ENCODE results near the gene ATG16L2.

- TF ChIP-seq POLR2A (IDR thresholded peaks at IDR 0.05; ENCODE audit: low read depth, low read length) (no peak), MYC (IDR thresholded peaks at IDR 0.05; ENCODE audit: low read depth, low read length) (no peak), MAX (IDR thresholded peaks at IDR 0.05; ENCODE audit: insufficient read depth, insufficient read length) (no peak)
These were observed 44.9 kb downstream of the ATG16L2 start for GRCh38 chr11:72859126-72859525.

Data from endothelial cell of umbilical vein (primary cell).